GM08714 (cell line): Measurements from ENCODE around the gene RPS6KC1.

Experiments
- H3K4me3 ChIP-seq: fragments of 200-500 bp; sonication (Bioruptor generic); 2 replicates; pipeline ENCODE4 v1.5.1; 2014; ENCODE audit warnings: mild to moderate bottlenecking, low read length, inconsistent platforms
- ZNF274 ChIP-seq: IDR thresholded peaks from 2 replicates; pipeline ENCODE4 v1.6.1; 2012; ENCODE audit warnings: mild to moderate bottlenecking, low read depth, low read length

Gene RPS6KC1

DNA sequence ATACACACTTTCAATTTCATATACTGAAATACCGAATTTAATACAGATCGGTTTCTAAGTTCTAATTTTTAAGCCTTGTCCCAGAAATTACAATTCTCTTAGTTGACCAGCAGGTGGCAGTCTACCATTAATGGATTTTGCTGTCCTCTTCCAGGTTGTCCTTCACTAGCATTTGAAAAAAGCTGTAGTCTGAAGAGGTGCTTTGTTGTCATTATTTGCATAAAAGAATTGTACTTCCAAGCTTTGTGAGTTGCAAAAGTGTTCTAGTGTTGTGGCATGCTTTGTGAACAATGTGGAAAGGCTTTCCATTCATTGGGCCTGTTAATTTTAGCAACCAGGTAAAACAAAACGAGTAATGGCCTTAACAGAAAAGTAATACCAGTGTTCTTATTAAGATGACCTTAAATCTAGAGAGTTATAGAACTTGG, 193.6 kb downstream of the RPS6KC1 start:
- no peak overlapping the region for H3K4me3 ChIP-seq
- no peak for TF ChIP-seq ZNF274

- TF ChIP-seq ZNF274: no peak
- H3K4me3 ChIP-seq: no peak overlapping the region
These were observed 194.3 kb downstream of the RPS6KC1 start for GRCh38 chr1:213245260-213245910.

DNA sequence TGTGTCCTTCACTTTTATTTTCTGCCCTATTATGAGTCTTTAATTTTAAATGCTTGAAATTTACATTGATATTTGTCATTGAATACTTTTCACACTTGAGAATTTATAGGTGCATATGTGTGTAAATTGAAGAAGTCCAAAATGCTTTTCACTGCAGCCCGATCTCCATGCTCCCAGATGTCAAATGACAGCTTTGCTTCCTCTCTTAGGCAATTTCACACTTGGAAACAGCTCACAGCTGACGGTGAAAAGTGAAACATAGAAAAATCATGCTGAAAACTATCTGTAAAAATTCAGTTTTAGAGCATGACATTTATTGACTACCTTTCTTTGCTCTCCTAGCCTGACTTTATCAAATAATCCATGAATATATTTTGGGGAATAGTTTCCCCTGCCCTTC, 196.0 kb downstream of the RPS6KC1 start:
- no peak for TF ChIP-seq ZNF274

DNA sequence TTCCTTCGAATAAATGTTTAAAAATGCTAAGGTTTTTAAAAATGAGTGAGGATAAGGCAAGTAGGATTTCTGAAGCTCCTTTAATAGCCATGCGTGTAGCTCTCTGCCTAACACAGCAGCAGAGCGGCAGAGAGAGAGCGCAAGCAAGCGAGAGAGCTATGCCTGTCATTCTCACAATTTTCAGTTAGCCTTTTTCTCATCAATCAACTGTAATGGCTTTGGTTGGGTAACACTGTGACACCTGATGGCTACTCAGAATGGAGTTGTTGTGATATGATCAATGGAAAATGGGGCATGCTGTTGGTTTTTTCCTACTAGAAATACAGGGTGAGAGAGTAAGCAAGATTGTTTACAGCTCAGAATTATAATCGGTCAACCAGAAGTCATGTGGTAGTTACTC, 198.4 kb downstream of the RPS6KC1 start:
- no peak overlapping the region for H3K4me3 ChIP-seq
- no peak for TF ChIP-seq ZNF274

More for the DNA sequence above, 196.0 kb downstream of the RPS6KC1 start:
- H3K4me3 ChIP-seq: no peak overlapping the region

DNA sequence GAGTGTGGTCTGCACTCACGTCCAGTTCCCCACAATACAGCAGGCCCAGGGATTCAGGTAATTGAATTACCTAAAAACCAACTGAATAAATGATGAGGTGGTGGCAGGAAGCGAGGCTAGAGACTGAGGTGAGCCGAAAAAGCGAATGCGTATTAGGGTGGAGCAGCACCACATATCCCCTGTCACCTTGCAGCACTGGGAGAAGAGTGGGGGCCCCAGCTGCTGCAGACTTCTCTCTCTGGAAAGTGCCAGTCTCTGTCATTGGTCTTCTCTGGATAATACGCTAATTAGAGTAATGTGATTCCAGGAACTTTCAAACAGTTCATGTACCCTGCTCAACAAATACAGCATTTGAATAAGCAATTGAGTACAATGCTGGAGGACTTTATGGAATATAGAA, 199.0 kb downstream of the RPS6KC1 start:
- TF ChIP-seq ZNF274: no peak

GRCh38 chr1:213250446-213250845, 199.4 kb downstream of the RPS6KC1 start:
- TF ChIP-seq ZNF274: no peak
- no peak overlapping the region for H3K4me3 ChIP-seq

More for the DNA sequence above, 199.0 kb downstream of the RPS6KC1 start:
- H3K4me3 ChIP-seq: no peak overlapping the region

- TF ChIP-seq ZNF274: no peak
- H3K4me3 ChIP-seq: no peak overlapping the region
These were observed 200.9 kb downstream of the RPS6KC1 start for GRCh38 chr1:213251972-213252371.

- TF ChIP-seq ZNF274: no peak
These were observed 205.5 kb downstream of the RPS6KC1 start for GRCh38 chr1:213256438-213257087.

DNA sequence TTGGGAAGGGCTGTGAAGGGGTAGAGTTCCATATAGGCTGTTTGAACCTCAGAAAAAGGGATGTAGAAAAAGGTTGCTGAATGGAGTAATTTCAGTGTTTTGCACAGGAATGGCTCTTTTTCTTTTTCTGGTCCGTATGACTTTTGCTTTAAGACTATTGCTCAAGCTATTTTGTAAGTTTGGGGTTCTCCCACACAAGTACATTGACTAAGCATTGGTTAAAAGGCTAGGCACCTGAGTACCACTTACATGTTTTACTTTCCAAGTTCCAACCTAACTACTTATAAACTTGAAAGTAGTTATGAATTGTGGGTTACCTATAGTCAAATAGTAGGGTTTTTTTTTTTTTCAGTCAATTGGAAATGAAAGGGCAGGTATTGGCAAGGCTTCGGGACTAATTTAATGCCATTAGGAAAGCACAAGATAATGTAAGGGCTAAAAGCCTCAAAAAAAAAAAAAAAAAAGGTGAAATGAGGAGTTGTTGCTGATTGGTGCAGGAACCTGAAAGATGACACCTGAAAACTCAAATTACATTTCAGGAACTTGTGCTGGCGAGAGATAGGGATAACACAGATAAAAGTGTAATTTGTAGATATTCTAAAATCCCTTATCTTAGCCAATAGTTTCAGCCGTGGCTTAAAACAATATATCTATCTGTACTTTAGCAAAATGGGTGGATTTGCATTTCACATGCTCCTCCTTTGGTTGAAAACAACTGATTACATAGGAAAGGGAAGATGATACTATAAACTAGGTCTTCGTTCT, 209.5 kb downstream of the RPS6KC1 start:
- TF ChIP-seq ZNF274: no peak
- H3K4me3 ChIP-seq: no peak overlapping the region

More at GRCh38 chr1:213256438-213257087, 205.5 kb downstream of the RPS6KC1 start:
- H3K4me3 ChIP-seq: no peak overlapping the region

DNA sequence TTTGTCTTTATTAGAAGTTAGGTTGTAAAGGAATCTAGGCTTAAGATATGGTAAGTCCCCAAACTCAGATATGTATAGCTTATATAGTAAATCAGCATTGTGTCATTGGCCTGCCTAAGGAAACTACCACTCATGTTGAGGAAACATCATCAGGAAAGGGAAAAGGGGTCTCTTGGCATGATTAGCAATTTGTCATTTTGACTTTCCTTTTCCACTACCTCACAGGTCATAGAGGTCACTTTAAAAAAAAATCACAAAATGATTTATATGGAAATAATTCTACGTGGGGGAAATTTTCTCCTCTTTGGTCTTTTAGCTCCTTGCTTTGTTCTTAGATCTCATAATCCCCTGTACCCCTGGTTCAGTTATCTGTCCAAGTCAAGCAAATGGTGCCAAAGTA, 213.5 kb downstream of the RPS6KC1 start:
- no peak overlapping the region for H3K4me3 ChIP-seq
- TF ChIP-seq ZNF274: no peak

DNA sequence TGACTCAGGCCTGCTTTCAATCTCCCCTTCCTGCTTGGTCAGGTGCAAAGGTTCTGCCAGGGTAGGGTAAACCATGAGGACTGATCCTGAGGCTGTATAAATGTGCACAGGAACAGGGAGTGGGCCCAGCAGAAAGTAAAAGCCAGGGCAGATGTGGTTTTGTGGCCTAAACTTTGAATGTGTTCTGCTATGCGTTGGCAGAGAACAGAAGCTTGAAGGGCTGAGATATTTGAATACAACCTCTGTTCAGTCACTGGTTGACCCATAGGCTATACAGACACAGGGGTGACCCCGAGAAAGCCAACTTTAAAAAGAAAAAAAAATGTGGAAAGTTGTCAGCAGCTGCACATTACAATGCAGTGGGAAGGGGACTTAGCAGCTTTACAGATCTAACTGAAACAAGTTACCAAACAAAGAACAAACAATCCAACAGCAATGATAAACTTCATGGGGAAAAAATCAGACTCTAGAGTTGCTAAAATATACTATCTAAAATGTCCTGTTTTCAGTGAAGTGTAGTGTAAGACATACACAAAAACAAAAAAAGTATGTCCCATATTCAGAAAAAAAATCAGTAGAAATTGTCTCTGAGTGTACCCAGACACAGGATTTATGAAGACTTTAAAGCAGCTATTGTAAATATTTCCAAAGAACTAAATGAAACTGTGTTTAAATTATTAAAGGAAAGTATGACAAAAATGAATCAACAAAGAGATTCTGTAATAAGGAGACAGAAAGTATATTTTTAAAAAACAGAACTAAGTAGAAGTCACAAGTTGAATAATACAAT, 216.1 kb downstream of the RPS6KC1 start:
- H3K4me3 ChIP-seq: no peak overlapping the region
- TF ChIP-seq ZNF274: no peak

GRCh38 chr1:213268221-213268620, 217.2 kb downstream of the RPS6KC1 start:
- no peak overlapping the region for H3K4me3 ChIP-seq
- TF ChIP-seq ZNF274: no peak

DNA sequence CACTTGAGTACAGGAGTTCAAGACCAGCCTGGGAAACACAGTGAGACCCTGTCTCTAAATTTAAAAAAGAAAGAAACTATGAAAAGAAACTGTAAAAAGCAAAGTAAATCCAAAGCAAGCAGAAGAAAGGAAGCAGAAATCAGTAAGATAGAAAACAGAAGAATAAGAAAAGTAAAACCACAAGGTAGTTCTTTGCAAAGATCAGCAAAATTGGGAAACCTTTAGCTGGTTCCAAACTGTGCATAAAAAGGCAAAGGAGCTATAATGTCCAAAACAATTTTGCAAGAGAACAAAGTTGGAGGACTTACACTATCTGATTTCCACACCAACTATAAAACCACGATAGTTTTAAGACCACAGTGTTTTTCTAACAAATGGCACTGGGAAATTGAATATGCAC, 218.8 kb downstream of the RPS6KC1 start:
- no peak for TF ChIP-seq ZNF274

DNA sequence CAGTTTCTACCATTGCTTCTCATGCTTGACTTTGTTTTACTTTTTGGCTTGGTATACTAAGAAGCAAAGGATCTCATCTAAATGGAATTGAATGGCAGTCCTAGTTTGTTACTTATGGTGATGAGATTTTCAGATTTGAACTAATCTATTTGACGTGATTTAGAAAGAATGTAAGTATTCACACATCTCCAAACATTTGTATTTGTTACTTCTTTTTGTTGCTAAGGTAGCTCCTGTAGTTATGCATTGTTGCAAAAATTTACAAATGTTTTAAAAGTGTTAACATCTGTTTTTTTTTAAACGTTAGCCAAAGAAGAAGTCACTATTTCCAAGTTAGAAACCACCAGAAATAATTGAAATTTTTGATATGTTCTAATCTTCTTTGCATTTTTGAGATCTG, 222.5 kb downstream of the RPS6KC1 start:
- no peak overlapping the region for H3K4me3 ChIP-seq
- no peak for TF ChIP-seq ZNF274

More for the DNA sequence above, 218.8 kb downstream of the RPS6KC1 start:
- no peak overlapping the region for H3K4me3 ChIP-seq
